GM21515 (cell line): ENCODE results near the gene ARID1B.
A peak's percentile ranks its signal among the peaks of the same experiment; 100 is the strongest.

Experiments
- ATAC-seq: cut with Tn5 transposase; IDR thresholded peaks from one replicate; pipeline ENCODE4 v1.9.1; 2021; ENCODE audit not compliant: unreplicated experiment

ARID1B gene

DNA sequence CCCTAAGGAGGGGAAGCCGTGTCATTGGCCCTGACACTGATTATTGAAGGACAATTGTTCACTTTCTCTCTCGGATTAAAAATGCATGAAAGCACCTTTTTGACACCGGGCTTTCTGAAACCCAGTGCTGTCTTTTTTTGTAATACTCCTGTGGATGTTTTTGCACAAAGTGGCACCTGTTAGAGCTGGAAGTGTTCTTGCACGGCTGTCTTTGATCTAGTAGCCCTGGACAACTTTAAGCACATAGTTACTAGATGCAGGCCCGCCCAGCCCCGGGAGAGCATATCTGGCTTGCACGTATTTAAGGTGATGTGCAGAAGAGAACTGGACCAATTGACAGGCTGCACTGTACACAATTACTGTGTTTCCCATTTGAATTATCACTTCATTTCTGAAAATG lies 72.6 kb downstream of the ARID1B start:
- ATAC-seq = no peak

DNA sequence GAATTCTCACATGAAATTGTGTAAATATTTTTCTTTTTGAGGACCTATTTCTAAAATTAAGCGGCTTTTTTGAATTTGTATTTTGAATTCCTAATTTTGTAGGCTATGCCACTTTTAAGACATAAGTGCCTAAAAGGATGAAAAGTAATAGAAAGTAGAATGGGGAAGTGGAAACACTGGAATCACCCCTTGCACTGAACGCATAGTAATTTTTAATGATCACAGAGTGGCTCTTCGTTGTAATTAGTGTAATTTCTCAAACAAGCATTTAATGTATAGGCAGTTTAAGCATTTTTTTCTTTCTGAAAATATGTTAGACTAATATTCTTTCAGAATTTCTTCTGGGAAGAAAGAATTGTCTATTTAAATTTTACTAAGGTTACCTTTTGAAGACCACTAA lies 73.2 kb downstream of the ARID1B start:
- no peak for ATAC-seq

DNA sequence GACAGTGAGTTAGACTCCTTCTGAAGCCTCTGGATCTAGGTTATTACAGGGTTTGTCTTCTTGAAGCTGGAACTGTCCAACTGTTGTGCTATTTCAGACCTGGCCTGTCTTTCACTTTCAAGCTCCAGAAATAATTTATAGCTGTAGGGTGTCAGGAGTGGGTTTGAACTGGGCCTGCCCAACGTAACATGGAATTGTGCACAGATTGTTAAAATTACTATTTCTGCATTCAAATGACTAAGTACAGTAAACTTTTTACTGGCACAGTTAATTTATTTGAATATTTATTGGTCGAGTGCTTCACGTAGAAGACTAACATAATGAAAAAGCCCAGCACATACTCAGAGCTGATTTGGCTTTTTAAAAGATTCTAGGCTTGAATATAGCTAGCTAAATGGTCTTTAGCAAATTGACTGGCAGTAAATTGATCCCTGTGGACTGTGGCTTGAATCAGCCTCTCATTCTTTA lies 74.3 kb downstream of the ARID1B start:
- ATAC-seq = peak; percentile 37

DNA sequence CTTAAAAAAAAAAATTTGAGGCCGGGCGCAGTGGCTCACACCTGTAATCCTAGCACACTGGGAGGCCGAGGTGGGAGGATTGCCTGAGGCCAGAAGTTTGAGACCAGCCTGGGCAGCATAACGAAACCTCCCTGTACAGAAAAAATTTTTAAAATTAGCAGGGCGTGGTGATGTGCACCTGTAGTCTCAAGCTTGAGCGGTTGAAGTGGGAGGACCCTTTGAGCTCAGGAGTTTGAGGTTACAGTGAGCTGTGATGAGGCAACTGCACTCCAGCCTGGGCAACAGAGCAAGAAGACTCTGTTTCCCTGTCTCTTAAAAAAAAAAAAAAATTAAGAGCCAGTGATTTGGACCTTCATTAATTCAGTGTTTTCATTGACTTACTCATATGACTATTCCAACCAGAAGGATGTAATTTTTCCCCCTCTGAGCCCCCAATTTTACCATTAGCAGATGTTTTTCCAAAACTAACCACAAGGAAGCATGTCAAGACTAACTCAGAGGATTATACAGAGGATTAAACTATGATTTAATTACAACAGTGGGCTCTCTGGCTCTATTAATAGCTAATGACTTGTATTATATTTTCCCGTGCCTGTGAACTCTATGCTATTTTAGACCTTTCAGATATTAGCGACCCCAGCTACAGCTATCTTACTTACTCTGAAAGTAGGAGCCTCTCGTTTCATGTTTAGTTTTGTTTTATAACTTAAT lies 75.1 kb downstream of the ARID1B start:
- ATAC-seq = peak; percentile 63

DNA sequence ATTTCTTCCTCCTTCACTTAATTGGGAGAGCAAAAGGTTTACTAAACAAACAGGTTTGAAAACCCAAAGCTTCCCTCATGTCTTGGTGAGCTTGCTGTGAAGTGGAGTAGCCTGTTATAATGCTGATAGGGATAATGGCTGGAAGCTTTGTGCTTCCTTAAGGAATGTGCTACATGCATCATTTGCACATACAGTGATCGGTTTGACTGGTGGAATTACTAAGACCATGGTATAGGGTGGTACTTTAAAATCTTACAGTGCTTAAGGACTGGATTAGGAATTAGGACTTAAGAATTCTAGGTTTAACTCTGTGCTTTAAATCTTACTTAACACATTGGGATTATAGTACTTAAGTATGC lies 75.7 kb downstream of the ARID1B start:
- ATAC-seq = no peak

DNA sequence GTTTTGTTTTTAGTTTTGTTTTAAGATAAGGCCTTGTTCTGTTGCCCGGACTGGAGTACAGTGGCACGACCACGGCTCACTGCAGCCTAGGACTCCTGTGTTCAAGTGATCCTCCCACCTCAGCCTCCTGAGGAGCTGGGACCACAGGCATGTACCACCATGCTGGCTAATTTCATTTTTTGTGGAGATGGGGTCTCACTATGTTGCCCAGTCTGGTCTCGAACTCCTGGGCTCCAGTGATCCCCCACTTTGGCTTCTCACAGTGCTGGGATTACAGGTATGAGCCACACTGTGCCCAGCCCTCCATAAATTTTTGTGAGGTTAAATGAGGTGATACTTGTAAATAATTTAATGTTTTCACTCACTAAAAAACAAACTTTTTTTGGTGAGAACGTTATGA lies 76.6 kb downstream of the ARID1B start:
- no peak for ATAC-seq

DNA sequence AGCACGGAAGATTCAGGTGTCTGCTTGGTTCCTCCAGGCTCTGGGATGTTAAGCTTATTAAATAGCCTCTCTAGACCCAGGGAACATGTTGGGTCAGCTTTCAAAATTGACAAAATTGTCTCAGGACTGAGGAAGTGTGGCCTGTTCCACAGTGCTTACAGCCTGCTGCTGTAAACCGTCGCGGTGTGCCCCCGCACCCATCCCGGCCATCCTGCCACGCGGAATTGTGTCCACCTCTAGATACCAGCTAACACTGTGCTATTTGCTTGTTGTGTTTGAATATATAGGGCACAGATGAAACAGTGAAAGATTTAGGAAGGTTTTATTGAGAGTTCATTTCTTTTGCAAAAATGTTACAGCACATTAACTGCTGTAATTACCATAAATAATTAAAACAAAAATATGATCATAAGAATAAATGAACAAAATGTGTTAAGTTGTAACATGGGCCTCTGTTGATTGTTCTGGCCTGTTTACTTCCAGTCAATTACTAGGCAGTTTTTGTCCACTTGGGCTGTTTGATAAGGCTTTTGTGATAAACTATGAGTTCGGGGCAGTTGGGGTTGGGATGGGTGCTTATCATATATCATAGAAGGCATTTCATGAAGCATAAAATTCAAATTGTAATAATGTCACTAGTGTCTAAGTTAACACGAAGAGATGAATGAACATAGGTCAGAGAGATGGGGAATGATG lies 77.4 kb downstream of the ARID1B start:
- no peak for ATAC-seq

DNA sequence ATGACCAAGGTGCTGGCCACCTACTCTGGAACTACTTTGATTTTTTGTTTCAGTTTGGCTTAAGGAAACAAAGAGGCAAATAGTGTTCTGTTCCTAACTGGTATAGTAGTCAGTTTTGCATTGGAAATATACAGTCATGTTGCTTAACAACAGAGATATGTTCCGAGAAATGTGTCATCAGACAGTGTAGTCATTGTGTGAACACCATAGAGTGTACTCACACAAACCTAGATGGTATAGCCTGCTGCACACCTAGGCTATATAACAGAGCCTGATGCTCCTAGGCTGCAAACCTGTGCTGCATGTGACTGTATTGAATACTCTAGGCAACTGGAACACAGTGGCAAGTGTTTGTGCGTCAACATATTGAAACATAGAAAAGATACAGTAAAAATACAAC lies 80.4 kb downstream of the ARID1B start:
- ATAC-seq = no peak

DNA sequence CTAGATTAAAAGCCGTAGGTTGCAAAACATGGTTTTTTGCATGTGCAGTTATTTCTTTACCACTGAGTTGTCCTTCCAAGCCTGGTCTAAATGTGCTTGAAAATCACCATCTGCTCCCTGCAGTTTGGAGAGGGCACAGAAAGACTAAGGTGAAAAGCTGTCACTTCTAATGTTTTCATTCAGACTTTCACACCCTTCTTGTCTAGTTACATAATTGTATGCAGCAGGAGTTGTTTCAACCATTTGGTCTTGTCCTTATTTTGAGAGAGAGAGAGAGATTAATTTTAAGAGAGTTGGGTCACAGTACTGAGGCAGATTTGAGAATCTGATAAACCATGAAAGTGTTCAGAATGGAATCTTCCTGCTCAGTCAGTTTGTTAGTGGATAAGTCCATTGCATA lies 82.5 kb downstream of the ARID1B start:
- no peak for ATAC-seq

DNA sequence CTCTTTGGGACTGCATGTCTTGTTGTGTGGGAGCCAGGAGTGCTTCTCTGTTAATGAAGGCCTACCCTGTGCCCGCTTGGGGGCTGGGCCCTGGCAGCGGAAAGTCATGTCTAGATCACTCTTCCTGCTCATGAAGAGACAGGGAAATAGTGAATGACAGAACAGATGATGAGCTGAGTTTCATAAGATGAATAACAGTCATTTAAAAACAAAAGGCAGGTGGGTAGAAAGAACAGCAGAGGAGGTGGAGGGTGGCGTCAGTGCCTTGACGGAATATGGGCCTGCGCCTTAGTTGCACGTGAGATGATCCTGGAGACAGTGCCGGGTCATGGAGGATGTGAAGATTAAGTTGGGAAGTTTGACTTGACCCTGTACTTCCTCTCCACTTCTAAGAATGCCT lies 85.5 kb downstream of the ARID1B start:
- no peak for ATAC-seq

DNA sequence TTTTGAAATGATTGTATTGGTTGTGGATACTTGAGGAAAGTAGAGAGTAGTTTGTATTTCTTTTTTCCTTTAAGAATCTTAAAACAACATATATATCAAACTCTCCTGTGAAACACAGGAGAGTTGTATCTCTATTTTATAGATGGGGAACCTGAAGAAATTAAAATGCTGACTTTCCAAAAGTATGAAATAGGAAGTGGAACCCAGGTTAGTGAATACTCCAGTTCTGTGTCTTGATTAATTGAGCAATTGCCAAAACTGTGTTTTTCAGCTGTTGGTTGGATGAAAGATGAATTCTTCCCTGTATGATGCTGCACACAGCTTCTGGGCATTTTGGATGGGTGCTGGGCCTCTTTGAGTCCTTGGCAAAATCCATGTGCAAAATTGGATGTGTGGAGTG lies 86.3 kb downstream of the ARID1B start:
- ATAC-seq = no peak

DNA sequence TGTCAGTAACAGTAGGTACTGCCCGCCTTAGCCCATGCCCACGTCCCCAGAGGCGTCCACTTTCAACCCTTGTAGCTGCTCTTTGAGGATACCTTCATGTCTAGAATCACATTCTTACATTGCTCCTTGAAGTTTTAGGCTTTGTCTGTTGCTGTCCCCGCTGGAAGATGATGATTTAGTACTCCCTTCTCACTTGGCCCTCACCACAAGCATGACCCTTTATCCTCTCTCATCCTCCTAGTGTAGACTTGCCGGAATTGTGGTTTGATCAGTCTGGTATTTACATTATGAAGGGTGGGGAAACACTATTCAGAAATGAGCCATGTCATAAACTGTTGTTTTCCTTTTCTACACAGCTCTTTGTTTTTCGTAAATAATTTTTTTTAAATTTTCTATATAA lies 87.4 kb downstream of the ARID1B start:
- ATAC-seq = no peak

DNA sequence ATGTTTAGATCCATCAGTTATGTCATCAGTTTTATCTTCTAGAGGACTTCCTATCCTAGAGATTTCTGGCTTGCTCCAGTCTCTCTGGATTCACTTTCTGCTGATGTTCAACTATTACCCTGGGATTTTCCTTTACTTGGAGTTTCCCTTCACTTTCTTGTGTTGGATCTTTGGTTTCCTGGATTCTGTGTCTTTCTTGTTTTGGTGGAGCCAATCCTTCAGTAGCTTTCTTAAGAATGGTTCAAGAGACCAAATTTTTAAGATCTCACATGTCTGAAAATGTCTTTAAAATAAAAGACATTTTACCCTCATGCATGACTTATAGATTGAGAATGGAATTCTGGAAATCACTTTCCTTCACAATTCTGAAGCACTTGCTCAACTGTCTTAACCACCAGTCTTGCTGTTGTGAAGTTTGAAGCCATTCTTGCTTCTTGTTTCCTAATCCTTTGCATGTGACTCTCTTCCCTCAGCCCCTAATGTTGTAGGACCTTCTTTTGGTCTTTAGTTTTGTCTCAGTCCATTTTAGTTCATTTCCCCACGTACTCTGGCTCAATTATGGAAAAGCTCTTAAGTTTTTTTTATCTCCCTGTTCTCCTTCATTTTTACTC lies 87.9 kb downstream of the ARID1B start:
- ATAC-seq = no peak

DNA sequence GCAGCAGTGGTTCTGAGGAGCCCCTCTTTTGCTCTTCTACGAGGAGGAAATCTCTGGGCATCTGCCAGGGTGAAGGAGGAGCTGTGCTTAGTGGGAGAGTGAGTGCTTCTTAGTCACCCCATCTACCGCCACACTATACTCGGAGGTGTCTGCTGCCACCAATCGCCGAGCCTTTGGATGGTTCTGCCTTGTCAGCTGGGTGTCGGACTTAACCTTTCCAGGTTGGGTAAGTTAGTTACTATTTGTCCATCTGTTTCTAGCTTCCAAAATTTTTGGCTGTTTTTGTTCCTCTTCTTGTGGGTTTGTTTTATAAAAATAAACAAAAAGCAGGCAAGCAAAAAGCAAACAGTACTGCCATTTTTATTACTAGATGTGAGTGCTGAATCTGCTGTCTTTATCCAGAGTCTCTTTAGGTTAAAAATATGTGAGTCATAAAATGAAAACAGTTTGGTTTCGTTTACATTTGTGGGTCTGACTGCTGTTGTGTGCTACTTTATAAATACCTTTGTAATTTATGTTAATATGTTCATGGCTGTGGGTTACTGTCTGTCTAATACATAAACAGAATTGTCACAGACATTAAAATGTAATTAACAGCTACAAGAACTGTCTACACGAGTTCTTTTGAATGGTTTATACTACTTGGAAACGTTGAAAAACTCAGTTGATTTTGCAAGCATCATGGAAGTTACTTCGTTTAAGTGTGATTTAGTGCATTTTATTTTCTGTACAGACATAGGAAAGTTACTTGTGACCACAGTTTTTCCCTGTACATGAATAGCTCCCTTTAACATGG lies 89.2 kb downstream of the ARID1B start:
- no peak for ATAC-seq

DNA sequence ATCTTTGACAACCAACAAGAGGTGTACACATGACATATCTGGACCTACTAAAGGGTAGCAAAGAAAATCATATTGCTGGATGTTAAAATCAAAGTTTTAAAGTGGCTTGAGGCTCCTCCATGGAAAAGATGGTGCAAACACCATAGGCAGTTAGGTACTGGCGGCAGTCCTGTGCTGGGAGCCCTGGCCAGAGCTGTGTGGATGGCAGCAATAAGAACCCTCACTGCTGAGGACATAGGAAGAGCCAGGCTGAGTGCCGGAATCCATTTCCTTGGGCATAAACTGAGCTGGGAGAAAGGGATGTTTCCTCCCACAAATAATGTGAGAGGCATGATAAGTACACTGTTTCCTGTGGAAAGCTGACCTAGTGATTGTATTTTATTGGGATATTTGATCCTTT lies 89.9 kb downstream of the ARID1B start:
- no peak for ATAC-seq

DNA sequence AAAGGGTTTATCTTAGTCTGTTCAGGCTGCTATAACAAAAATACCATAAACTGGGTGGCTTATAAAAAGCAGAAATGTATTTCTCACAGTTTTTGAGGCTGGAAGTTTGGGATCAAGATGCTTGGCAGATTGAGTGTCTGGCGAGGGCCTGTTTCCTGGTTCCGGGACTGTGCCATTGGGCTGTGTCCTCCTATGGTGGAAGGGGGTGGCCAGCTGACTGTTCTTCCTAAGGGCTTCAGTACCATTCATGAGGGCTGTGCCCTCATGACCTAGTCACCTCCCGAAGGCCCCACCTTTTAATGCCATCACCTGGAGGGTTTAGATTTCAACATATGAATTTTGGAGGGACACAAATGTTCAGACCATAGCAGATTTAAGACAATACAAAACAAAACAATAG lies 91.2 kb downstream of the ARID1B start:
- ATAC-seq = no peak

DNA sequence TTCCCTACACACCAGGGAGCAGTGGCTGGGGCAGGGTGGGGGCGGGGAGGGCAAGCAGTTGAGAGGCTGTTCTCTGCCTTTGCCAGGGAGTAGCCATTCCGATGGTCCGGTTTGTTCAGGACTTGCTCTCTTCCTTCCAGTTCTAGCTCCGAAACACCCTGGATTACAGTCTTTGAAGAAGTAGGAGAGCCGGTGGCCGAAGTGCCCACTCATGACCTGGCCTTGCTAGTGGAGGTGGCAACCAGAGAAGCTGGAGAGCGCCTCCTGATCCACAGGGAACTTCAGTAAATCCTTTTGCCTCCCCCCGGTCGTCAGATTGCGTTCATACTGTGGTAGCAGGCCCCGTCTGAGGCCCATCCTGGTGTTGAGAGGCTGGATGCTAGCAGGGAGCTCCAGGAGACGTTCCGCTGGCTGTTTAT lies 92.8 kb downstream of the ARID1B start:
- ATAC-seq = no peak

DNA sequence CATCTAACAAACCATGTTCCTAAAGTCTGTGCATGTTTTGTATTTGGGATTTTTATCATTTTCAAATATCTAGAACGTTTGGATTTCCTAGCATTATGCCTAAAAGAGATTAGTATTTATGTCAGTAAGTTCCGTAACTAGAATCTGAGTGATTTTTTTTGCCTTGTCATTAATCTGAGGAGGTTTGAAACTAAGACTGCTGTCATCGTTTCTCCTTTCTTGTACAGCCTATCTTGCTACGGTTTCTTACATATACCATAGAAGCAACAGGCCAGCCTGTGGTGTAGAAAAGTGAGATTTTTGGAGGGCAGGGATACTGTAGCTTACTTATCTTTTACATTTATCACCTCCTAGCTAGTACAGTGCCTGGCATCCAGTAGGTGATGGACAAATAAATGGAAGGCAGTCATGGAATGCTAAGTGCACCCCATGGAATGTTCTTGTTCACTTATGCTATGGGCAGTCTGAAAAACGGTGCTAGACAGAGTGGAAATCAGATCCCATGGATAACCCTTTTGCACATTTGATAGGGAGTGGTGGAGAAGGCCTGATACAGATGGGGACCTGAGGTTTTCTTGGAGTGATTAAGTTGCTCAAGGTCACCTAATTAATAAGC lies 93.9 kb downstream of the ARID1B start:
- no peak for ATAC-seq

DNA sequence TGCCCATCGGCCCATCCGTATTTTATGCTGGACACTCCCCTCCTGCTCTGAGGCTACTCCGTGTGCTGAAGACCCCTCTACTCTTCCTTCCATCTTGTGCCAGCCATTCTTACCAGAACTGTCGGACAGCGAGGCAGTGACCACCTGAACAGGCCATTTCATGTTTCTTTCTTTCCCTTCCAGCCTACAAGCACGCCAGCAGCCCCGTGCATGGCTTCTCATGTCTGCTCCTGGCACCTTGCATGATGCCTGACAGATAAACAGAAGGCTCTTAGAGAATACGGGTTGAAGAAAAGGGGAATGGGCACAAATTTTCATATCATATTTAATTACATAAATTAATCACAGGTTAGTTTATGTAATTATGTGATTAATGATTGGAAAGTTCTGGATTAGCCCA lies 95.7 kb downstream of the ARID1B start:
- ATAC-seq = no peak

DNA sequence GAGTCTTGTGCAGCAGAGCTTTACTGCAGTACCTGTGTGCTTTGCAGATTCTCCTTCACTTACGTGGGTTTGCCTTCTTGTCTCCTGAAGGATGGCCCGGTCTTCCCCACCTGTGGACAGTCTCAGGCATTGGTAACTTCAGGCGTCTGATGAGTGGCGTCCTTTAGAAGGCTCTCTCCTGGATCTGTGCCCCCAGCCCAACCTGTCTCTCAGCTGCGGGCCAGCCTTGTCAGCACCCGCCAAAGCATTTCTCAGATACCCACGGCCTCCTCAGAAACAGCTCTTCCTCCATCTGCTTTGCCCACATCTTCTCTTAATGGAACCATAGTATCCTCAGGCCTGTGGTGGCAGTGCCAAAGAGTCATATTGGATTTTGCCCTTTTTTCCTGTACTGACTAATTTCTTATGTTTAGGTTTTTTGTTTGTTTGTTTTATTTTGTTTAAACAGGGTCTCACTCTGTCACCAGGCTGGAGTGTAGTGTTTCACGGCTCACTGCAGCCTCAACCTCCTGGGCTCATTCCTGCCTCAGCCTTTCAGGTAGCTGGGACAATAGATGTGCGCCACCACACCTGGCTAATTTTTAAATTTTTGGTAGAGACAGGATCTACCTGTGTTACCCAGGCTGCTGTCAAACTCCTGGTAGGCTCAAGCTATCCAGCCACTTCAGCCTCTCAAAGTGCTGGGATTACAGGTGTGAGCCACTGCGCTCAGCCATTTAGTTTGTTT lies 96.6 kb downstream of the ARID1B start:
- no peak for ATAC-seq

DNA sequence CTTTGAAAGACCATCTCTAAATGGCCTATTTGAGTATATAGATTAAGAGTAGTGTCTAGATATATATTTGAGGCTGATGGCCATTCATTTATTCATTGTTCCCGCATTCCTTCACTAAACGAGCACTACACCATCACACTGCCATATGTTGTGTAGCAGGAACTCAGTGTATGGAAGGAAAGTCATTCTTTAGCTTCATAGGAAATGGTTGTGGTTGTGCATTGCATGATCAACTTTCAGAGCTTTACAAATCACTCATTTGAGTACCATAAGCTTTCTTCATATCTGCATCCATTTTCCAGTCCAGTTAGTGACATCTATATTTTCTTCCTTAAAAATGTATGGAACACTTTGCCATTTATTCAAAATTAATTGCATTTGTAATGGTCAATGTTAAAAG lies 97.9 kb downstream of the ARID1B start:
- no peak for ATAC-seq
